K562 (cell line): ENCODE results near the gene PBX4. TPM values are rescaled to one million over a fixed set of nuclear protein-coding genes. Genes with fewer than 3 reads are reported as not detected.

Experiments used
- ATAC-seq: fragments of 200-7000 bp; cut with Tn5 transposase; 3 replicates; pipeline ENCODE4 v1.9.1; 2020; ENCODE audit warnings: moderate library complexity
- BruUV-seq: library from RNA; stranded (reverse); fragments of 400-500 nt; replicated peaks from 2 replicates; lab custom pipeline; 2021; lab: Mats Ljungman, UMichigan
- CTCF ChIA-PET: fragments of 300-600 bp; formaldehyde crosslinking; extraction: SDS; loops from one replicate; lab custom pipeline; 2021; ENCODE audit warnings: low intra/inter-chr PET ratio; lab: Yijun Ruan, JAX
- POLR2A ChIA-PET: fragments of 300-600, 350-650 bp; sonication (Branson Sonifier 250); formaldehyde crosslinking; extraction: SDS; loops from one replicate; lab custom pipeline; 2021; ENCODE audit warnings: antibody characterized with exemption, inconsistent platforms; lab: Yijun Ruan, JAX
- DNase-seq, 4 experiments: peaks; one replicate each; pipeline versions ENCODE4 v3.0.0 to v3.0.0-alpha.2; 2011 to 2018; ENCODE audit warnings: low spot score in 3 of 4, mixed read lengths in 3 of 4; ENCODE audit errors: extremely low read depth in 1 of 4
- FAIRE-seq: peaks from 2 replicates; lab custom pipeline; 2011; peaks lifted over from hg19 to GRCh38; lab: Jason Lieb, UNC
- H2AFZ ChIP-seq: 2 replicates; pipeline ENCODE4 v1.6.0; 2011; ENCODE audit warnings: low read depth, low read length, control low read depth, inconsistent platforms
- H3K27ac ChIP-seq: fragments of 200-600 bp; 3 replicates; pipeline ENCODE4 v1.8.0; 2011; ENCODE audit warnings: low read depth, mild to moderate bottlenecking, control low read depth, inconsistent platforms, low read length, moderate library complexity, mixed read lengths; ENCODE audit errors: extremely low read depth
- H3K27me3 ChIP-seq, 2 experiments: fragments of 300-600 bp in 1 of 2; 2 replicates in 1 of 2; 3 replicates in 1 of 2; pipeline versions ENCODE4 v1.6.0 to v1.8.0; 2011; ENCODE audit warnings: inconsistent platforms in 2 of 2, low read length in 2 of 2, mild to moderate bottlenecking in 1 of 2, mixed read lengths in 1 of 2, moderate library complexity in 1 of 2; ENCODE audit not compliant: control insufficient read depth in 2 of 2, insufficient read depth in 2 of 2
- H3K36me3 ChIP-seq: fragments of 300-600 bp; 3 replicates; pipeline ENCODE4 v1.8.0; 2011; ENCODE audit warnings: mild to moderate bottlenecking, low read length, inconsistent platforms; ENCODE audit not compliant: control insufficient read depth, insufficient read depth
- H3K4me1 ChIP-seq, 2 experiments: fragments of 200-600 bp in 1 of 2; replicated peaks in 1 of 2; 2 replicates in 1 of 2; 3 replicates in 1 of 2; pipeline versions ENCODE4 v1.5.1 to v1.8.0; 2011; ENCODE audit warnings: inconsistent platforms in 2 of 2, low read length in 2 of 2, mild to moderate bottlenecking in 1 of 2, mixed read lengths in 1 of 2, moderate library complexity in 1 of 2; ENCODE audit not compliant: control insufficient read depth in 2 of 2, insufficient read depth in 2 of 2
- H3K4me2 ChIP-seq: 2 replicates; pipeline ENCODE4 v1.6.1; 2011; ENCODE audit warnings: low read length, control low read depth, inconsistent platforms, mixed read lengths; ENCODE audit not compliant: insufficient read depth
- H3K4me3 ChIP-seq: fragments of 200-600 bp; sonication (generic), shearing (Covaris generic); 2 replicates; pipeline ENCODE4 v1.5.1; 2016; ENCODE audit warnings: control low read depth, inconsistent platforms
- H3K79me2 ChIP-seq: fragments of 200-600 bp; 3 replicates; pipeline ENCODE4 v1.8.0; 2011; ENCODE audit warnings: low read length, inconsistent platforms; ENCODE audit not compliant: control insufficient read depth, insufficient read depth
- H3K9ac ChIP-seq, 2 experiments: 2 replicates each; pipeline versions ENCODE4 v1.6.0 to v1.6.1; 2011; ENCODE audit warnings: low read depth in 2 of 2, low read length in 2 of 2, control low read depth in 1 of 2, inconsistent platforms in 1 of 2, mild to moderate bottlenecking in 1 of 2, mixed read lengths in 1 of 2; ENCODE audit not compliant: insufficient read depth in 1 of 2
- H3K9me1 ChIP-seq: one replicate; pipeline ENCODE4 v1.6.0; 2011; ENCODE audit warnings: inconsistent platforms, mild to moderate bottlenecking, low read length, moderate library complexity; ENCODE audit not compliant: control insufficient read depth, insufficient read depth
- H3K9me3 ChIP-seq: replicated peaks from 2 replicates; pipeline ENCODE4 v1.5.1; 2011; ENCODE audit warnings: low read depth, low read length, inconsistent platforms; ENCODE audit not compliant: control insufficient read depth, insufficient read depth
- H4K20me1 ChIP-seq: replicated peaks from 2 replicates; pipeline ENCODE4 v1.6.1; 2011; ENCODE audit warnings: low read length, inconsistent platforms, mixed read lengths; ENCODE audit not compliant: control insufficient read depth, insufficient read depth
- ARID3B ChIP-seq: fragments of 250-450 bp; sonication (Bioruptor Pico); IDR thresholded peaks from 2 replicates; pipeline ENCODE4 v1.4.0; 2020; ENCODE audit warnings: borderline replicate concordance
- CC2D1A ChIP-seq: fragments of 450-650 bp; IDR thresholded peaks from 2 replicates; pipeline ENCODE4 v1.6.1; 2017; ENCODE audit warnings: mild to moderate bottlenecking
- HMG20A ChIP-seq: fragments of 450-650 bp; formaldehyde crosslinking; conservative IDR thresholded peaks from 2 replicates; pipeline ENCODE4 v1.4.0; 2020; ENCODE audit warnings: mild to moderate bottlenecking, mixed read lengths
- NFE2L1 ChIP-seq: fragments of 450-650 bp; IDR thresholded peaks from 2 replicates; pipeline ENCODE4 v1.6.1; 2016; ENCODE audit warnings: missing genetic modification characterization, low read depth, mild to moderate bottlenecking, missing compliant biosample characterization, moderate library complexity, borderline replicate concordance
- POLR2AphosphoS5 ChIP-seq: IDR thresholded peaks from 2 replicates; pipeline ENCODE4 v1.6.1; 2011; ENCODE audit warnings: mild to moderate bottlenecking, low read depth, low read length, moderate library complexity; ENCODE audit not compliant: control insufficient read depth, insufficient read depth
- PREB ChIP-seq: sonication (generic); formaldehyde crosslinking; IDR thresholded peaks from 2 replicates; pipeline ENCODE4 v1.8.1; 2023; ENCODE audit warnings: mild to moderate bottlenecking, missing genetic modification reagents
- SMARCE1 ChIP-seq: fragments of 450-650 bp; IDR thresholded peaks from 2 replicates; pipeline ENCODE4 v1.7.1; 2016; ENCODE audit warnings: mild to moderate bottlenecking
- SP1 ChIP-seq: sonication (generic); formaldehyde crosslinking; IDR thresholded peaks from 2 replicates; pipeline ENCODE4 v1.8.1; 2022; ENCODE audit warnings: mild to moderate bottlenecking, missing genetic modification reagents
- TAF9B ChIP-seq: fragments of 450-650 bp; IDR thresholded peaks from 2 replicates; pipeline ENCODE4 v1.6.1; 2018; ENCODE audit warnings: mild to moderate bottlenecking; ENCODE audit not compliant: partially characterized antibody
- ZNF121 ChIP-seq: sonication (generic); formaldehyde crosslinking; conservative IDR thresholded peaks from 2 replicates; pipeline ENCODE4 v1.8.0; 2022; ENCODE audit warnings: missing genetic modification reagents
- ZNF707 ChIP-seq: fragments of 250-450 bp; sonication (Bioruptor Pico); conservative IDR thresholded peaks from 2 replicates; pipeline ENCODE4 v1.8.0; 2022; ENCODE audit warnings: inconsistent platforms, mild to moderate bottlenecking, moderate library complexity
- WGBS: fragments of 100-300 bp; shearing (Covaris generic); methylation state at CpG from one replicate; pipeline ENCODE4 v1.1.6; 2016; ENCODE audit warnings: low coverage, mixed read lengths; ENCODE audit not compliant: insufficient coverage; ENCODE audit errors: missing lambda C conversion rate; 5-methylcytosine and 5-hydroxymethylcytosine counted together
- in situ Hi-C: fragments of 300-500 bp; cut with MboI; formaldehyde crosslinking; loops from 4 replicates; pipeline ENCODE4 v1.15.0; 2018; ENCODE audit warnings: inconsistent platforms, mixed read lengths
- intact Hi-C: fragments of 100-400 bp; cut with micrococcal nuclease; formaldehyde crosslinking; loops from 2 replicates; pipeline ENCODE4 v1.14.2; 2022
- polyA plus RNA-seq, 8 experiments: library from polyadenylated mRNA; depleted of rRNA in 4 of 8; stranded (reverse) in 5 of 8; unstranded in 3 of 8; fragments of >200 nt; fragmentation: Nextera tagmentation in 2 of 8; fragmentation: Illumina TruSeq in 1 of 8; extraction: Ambion mirVana in 2 of 8; extraction: Trizol in 1 of 8; gene quantifications; 2 replicates each; pipeline versions ENCODE4 v1.2.1 to v1.2.3, GENCODE V29; 2011 to 2014; ENCODE audit warnings: inconsistent platforms in 1 of 8, missing spikeins in 1 of 8
- total RNA-seq, 7 experiments: library from RNA; depleted of rRNA in 6 of 7; stranded (reverse); fragments of >200 nt in 6 of 7; fragmentation: Illumina TruSeq in 2 of 7; extraction: Trizol in 2 of 7; gene quantifications; 2 replicates each; pipeline versions ENCODE4 v1.2.1 to v1.2.3, GENCODE V29; 2011 to 2021; ENCODE audit warnings: low replicate concordance in 1 of 7

Gene PBX4
- total and polyA plus RNA-seq, 9 of the 15 experiments (the other 6 are each of a cell fraction or from before 2014, with no cell fraction given), result 0.11 to 3.8 (median 1.6) TPM; not detected in 1

GRCh38 chr19:19588546-19588945 lies 29.9 kb downstream of the PBX4 start:
- in situ Hi-C loops (no loop called here), intact Hi-C loops (no loop called here)
- POLR2A ChIA-PET, result interaction anchor here (0.6 to 0.7 kb wide), 3 partner anchors 15 to 239 kb away, joined by 3 to 4 read pairs (median 3); no protein-coding TSS in a partner anchor

GRCh38 chr19:19587771-19588170 lies 30.7 kb downstream of the PBX4 start:
- no peak overlapping the region for H3K4me3 ChIP-seq
- no peaks in the 10 kb centered on the region for H3K9me3 ChIP-seq
- ATAC-seq (no peak), DNase-seq (no peak), FAIRE-seq (no peak)
- no peaks in the 10 kb centered on the region; a peak in 1 of 5 replicates for H3K4me1 ChIP-seq
- ChIA-PET POLR2A (interaction anchor here (0.6 kb wide), 1 partner anchor 240 kb away, joined by 3 read pairs; no protein-coding TSS in a partner anchor), CTCF (no interaction called here)
- in situ Hi-C loops (no loop called here), intact Hi-C loops (no loop called here)
- no peak overlapping the region for H3K4me2 ChIP-seq
- no peaks in the 10 kb centered on the region for H3K79me2 ChIP-seq
- no peak overlapping the region for H3K27ac ChIP-seq
- no TSS peak for BruUV-seq
- H3K9me1 ChIP-seq, result no peaks in the 10 kb centered on the region
- no peaks in the 10 kb centered on the region for H3K36me3 ChIP-seq
- H4K20me1 ChIP-seq, result no peaks in the 10 kb centered on the region
- 21% methylated on average over 5 of the region's 5 CpGs for WGBS
- H3K27me3 ChIP-seq, result peaks cover 0 to 8% of the 10 kb centered on the region in 2 experiments; a peak in 2 of 5 replicates
- H3K9ac ChIP-seq, result no peak overlapping the region
- H2AFZ ChIP-seq, result no peak overlapping the region
- TF ChIP-seq ZNF707 (CRISPR knock-in tag) (no peak), SMARCE1 (no peak), CC2D1A (no peak), ARID3B (CRISPR knock-in tag) (no peak), SP1 (CRISPR knock-in tag) (no peak), NFE2L1 (tag) (no peak), HMG20A (CRISPR knock-in tag) (no peak), POLR2AphosphoS5 (no peak)

More at GRCh38 chr19:19588546-19588945, 29.9 kb downstream of the PBX4 start:
- Histone ChIP-seq H3K4me2 (no peak overlapping the region), H3K9me3 (no peaks in the 10 kb centered on the region), H4K20me1 (no peaks in the 10 kb centered on the region), H3K27me3 (peaks cover 0 to 8% of the 10 kb centered on the region in 2 experiments; a peak in 2 of 5 replicates), H2AFZ (no peak overlapping the region), H3K4me1 (no peaks in the 10 kb centered on the region; a peak in 1 of 5 replicates), H3K9me1 (no peaks in the 10 kb centered on the region), H3K36me3 (no peaks in the 10 kb centered on the region), H3K9ac (no peak overlapping the region), H3K79me2 (no peaks in the 10 kb centered on the region), H3K4me3 (no peak overlapping the region), H3K27ac (no peak overlapping the region)
- TF ChIP-seq ZNF121 (CRISPR knock-in tag), result peak; percentile 36; the same call in 1 of the 2 replicates
- no peak for TF ChIP-seq TAF9B
- no peak for TF ChIP-seq PREB (CRISPR knock-in tag)
- ATAC-seq (no peak), DNase-seq (no peak), FAIRE-seq (no peak)
- BruUV-seq, result no TSS peak
- CTCF ChIA-PET, result no interaction called here
- 16% methylated on average over 2 of the region's 2 CpGs for WGBS
